Sigmoid colon (tissue), 7 donors: ENCODE data around the gene C16orf96. TPM values are rescaled to one million over a fixed set of nuclear protein-coding genes. Genes with fewer than 3 reads are reported as not detected.
A peak's percentile ranks its signal among the peaks of the same experiment; 100 is the strongest.

ENCODE experiments used
- DNase-seq: peaks from one replicate; pipeline ENCODE4 v3.0.0-alpha.2; 2019
- H3K27ac ChIP-seq, 4 donors: fragments of 200-600 bp; sonication (generic); one replicate each; pipeline ENCODE4 v1.5.1; 2016 to 2019; ENCODE audit warnings: mild to moderate bottlenecking in 1 of 4
- H3K27me3 ChIP-seq, 3 donors: fragments of 200-600 bp; sonication (generic); one replicate each; pipeline ENCODE4 v1.5.1; 2019; ENCODE audit warnings: mild to moderate bottlenecking in 1 of 3
- H3K36me3 ChIP-seq, 4 donors: fragments of 200-600 bp; sonication (generic); one replicate each; pipeline ENCODE4 v1.5.1; 2016 to 2019
- H3K4me1 ChIP-seq, 4 donors: fragments of 200-600 bp; sonication (generic); one replicate each; pipeline ENCODE4 v1.5.1; 2017 to 2019
- H3K4me3 ChIP-seq, 4 donors: fragments of 200-600 bp; sonication (generic); one replicate each; pipeline ENCODE4 v1.5.1; 2017 to 2019; ENCODE audit warnings: mild to moderate bottlenecking in 2 of 4, moderate library complexity in 1 of 4
- H3K9me3 ChIP-seq, 4 donors: fragments of 200-600 bp in 3 of 4; sonication (generic) in 3 of 4; one replicate each; pipeline versions ENCODE4 v1.5.1 to v1.6.1; 2013 to 2019
- EP300 ChIP-seq, 4 donors: sonication (generic); formaldehyde crosslinking; IDR thresholded peaks; one replicate each; pipeline ENCODE4 v1.6.1; 2017; ENCODE audit warnings: antibody characterized with exemption in 4 of 4
- POLR2A ChIP-seq, 2 donors: fragments of 450-650 bp; IDR thresholded peaks; one replicate each; pipeline ENCODE4 v1.6.1; 2016; ENCODE audit warnings: antibody characterized with exemption in 2 of 2, mild to moderate bottlenecking in 2 of 2, moderate library complexity in 2 of 2
- POLR2AphosphoS5 ChIP-seq, 4 donors: sonication (generic); formaldehyde crosslinking; IDR thresholded peaks; one replicate each; pipeline ENCODE4 v1.6.1; 2017; ENCODE audit warnings: antibody characterized with exemption in 4 of 4
- WGBS, 2 donors: extraction: QIAGEN DNeasy Blood & Tissue Kit; methylation state at CpG; one replicate each; pipeline ENCODE4 v1.1.7; 2013; 5-methylcytosine and 5-hydroxymethylcytosine counted together
- intact Hi-C: fragments of 100-400 bp; cut with DNase I; formaldehyde crosslinking; loops from one replicate; pipeline ENCODE4 v1.15.1; 2023
- polyA plus RNA-seq, 3 donors: library from polyadenylated mRNA; stranded (reverse); fragments of 200-250 nt; gene quantifications; one replicate each; pipeline ENCODE4 v1.2.3, GENCODE V29; 2013
- total RNA-seq, 4 donors: library from RNA; depleted of rRNA; stranded (reverse); fragments of >200 nt; gene quantifications; one replicate each; pipeline ENCODE4 v1.1.0, GENCODE V29; 2016
- TF ChIP-seq, protein P1 (sequence below), 4 experiments: fragments of 450-650 bp in 3 of 4; fragments of 200-600 bp in 1 of 4; IDR thresholded peaks; one replicate each; pipeline ENCODE4 v1.5.1; 2016 to 2019; ENCODE audit warnings: antibody characterized with exemption in 4 of 4, mild to moderate bottlenecking in 3 of 4, moderate library complexity in 2 of 4
- donor health status: healthy with polysubstance abuse.
- donor health status: Bipolar disorder and iron deficiency.
- donor health status: healthy.

Gene C16orf96
- total and polyA plus RNA-seq, 7 donors, result under 0.01 to 0.16 (median 0.09) TPM; not detected in 4

DNA sequence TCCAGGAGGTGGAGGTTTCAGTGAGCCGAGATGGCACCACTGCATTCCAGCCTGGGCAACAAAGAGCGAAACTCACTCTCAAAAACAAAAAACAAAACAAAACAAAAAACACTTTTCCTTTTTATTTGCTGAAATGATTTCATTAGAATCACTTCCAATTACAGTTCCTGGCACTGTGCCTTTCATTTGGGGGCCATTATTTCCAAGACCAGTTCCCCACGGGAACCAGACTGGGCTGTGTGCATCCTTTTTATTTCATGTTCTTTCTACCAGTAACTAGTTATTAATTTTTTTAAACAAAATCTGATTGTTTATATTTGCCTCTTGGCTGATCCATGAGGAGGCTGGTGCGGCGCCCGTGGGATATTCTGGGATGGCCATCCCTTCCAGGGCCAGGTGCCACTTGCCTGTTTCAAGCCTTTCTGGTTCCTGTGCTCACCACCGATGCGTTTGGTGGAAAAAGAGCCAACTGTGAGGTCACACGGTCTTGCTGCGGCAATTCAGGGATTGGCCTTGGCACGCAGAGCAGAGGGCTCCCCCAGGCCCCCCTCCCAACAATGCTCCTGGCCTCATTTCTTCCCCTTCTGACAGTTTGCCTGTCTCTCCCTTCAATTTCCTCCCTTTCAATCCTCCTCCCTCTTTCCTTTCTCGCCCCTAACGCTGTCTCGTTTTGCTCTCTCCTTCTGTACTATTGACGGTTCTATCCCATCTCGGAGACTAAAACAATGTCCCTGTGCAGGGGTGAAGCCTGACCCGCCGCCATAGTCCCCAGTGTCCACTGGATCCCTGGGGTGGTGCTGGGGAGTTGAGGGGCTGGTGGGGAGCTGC is 45.1 kb downstream of the C16orf96 start:
- TF ChIP-seq EP300 (IDR thresholded peaks at IDR 0.05) (no peak), POLR2A (IDR thresholded peaks at IDR 0.05) (no peak), POLR2AphosphoS5 (IDR thresholded peaks at IDR 0.05) (no peak)
- TF ChIP-seq, protein P1, sequence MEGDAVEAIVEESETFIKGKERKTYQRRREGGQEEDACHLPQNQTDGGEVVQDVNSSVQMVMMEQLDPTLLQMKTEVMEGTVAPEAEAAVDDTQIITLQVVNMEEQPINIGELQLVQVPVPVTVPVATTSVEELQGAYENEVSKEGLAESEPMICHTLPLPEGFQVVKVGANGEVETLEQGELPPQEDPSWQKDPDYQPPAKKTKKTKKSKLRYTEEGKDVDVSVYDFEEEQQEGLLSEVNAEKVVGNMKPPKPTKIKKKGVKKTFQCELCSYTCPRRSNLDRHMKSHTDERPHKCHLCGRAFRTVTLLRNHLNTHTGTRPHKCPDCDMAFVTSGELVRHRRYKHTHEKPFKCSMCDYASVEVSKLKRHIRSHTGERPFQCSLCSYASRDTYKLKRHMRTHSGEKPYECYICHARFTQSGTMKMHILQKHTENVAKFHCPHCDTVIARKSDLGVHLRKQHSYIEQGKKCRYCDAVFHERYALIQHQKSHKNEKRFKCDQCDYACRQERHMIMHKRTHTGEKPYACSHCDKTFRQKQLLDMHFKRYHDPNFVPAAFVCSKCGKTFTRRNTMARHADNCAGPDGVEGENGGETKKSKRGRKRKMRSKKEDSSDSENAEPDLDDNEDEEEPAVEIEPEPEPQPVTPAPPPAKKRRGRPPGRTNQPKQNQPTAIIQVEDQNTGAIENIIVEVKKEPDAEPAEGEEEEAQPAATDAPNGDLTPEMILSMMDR (IDR thresholded peaks at IDR 0.05), result no peak
- peaks cover 0 to 21% (median 0%) of the 10 kb centered on the region in 3 donors for H3K27me3 ChIP-seq
- H3K9me3 ChIP-seq, result no peaks in the 10 kb centered on the region
- DNase-seq, result peak; percentile 86
- H3K36me3 ChIP-seq, result no peaks in the 10 kb centered on the region
- no peak overlapping the region for H3K4me3 ChIP-seq
- intact Hi-C loops, result no loop called here
- peaks cover 0 to 34% (median 16%) of the 10 kb centered on the region in 4 donors for H3K4me1 ChIP-seq
- WGBS, 2 donors, result 23 to 42% methylated on average over 18 of the region's 18 CpGs
- H3K27ac ChIP-seq, result no peak overlapping the region

DNA sequence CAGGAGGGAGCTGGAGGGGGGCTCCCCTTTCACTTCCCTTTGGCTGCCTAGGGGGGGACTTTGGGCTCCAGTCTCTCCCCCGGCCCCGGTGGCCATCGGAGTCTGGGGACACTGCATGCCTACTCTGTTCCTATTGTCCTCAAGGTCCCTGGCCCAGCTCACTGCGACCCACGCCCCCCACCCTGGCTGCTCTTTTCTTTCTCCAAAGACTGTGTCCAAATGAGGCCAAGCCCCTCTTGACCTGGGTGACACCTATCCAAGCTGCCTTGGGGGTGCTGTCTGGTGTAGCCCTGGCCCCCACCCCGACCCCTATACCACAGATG is 45.7 kb downstream of the C16orf96 start:
- Histone ChIP-seq H3K4me3 (no peak overlapping the region), H3K27me3 (peaks cover 0 to 21% (median 0%) of the 10 kb centered on the region in 3 donors), H3K4me1 (peaks cover 0 to 34% (median 16%) of the 10 kb centered on the region in 4 donors), H3K36me3 (no peaks in the 10 kb centered on the region), H3K27ac (no peak overlapping the region), H3K9me3 (no peaks in the 10 kb centered on the region)
- WGBS, 2 donors, result 71 to 80% methylated on average over 6 of the region's 6 CpGs
- TF ChIP-seq EP300 (IDR thresholded peaks at IDR 0.05) (no peak), POLR2A (IDR thresholded peaks at IDR 0.05) (no peak), POLR2AphosphoS5 (IDR thresholded peaks at IDR 0.05) (no peak)
- TF ChIP-seq, protein P1 (IDR thresholded peaks at IDR 0.05), result no peak
- intact Hi-C loops, result no loop called here
- no peak for DNase-seq

DNA sequence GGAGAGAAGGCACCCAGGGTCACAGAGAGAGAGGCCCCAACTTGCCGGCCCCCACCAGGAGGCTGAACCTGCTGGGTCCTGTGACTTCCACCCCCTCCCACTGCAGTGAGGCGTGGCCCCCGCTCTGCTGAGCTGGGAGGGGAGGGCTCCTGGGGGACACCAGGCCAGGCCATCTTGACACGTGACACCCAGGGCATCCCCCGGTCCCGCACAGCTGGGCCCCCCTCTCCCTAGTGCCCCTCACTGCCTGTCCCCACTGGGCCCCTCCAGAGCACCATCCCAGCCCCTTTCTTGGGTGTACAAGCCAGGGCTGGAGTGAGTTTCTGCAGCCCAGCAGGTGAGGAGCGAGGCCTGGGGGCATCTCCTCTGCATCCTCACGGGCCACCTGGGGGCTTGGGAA is 46.2 kb downstream of the C16orf96 start:
- H3K4me1 ChIP-seq, result peaks cover 0 to 34% (median 16%) of the 10 kb centered on the region in 4 donors
- no peak for DNase-seq
- H3K27ac ChIP-seq, result no peak overlapping the region
- 42 to 59% methylated on average over 8 of the region's 8 CpGs for WGBS, 2 donors
- peaks cover 0 to 3% (median 0%) of the 10 kb centered on the region in 4 donors for H3K36me3 ChIP-seq
- TF ChIP-seq, protein P1 (IDR thresholded peaks at IDR 0.05), result no peak
- no peaks in the 10 kb centered on the region for H3K9me3 ChIP-seq
- no peak overlapping the region for H3K4me3 ChIP-seq
- H3K27me3 ChIP-seq, result peaks cover 0 to 21% (median 0%) of the 10 kb centered on the region in 3 donors
- intact Hi-C loops, result no loop called here

DNA sequence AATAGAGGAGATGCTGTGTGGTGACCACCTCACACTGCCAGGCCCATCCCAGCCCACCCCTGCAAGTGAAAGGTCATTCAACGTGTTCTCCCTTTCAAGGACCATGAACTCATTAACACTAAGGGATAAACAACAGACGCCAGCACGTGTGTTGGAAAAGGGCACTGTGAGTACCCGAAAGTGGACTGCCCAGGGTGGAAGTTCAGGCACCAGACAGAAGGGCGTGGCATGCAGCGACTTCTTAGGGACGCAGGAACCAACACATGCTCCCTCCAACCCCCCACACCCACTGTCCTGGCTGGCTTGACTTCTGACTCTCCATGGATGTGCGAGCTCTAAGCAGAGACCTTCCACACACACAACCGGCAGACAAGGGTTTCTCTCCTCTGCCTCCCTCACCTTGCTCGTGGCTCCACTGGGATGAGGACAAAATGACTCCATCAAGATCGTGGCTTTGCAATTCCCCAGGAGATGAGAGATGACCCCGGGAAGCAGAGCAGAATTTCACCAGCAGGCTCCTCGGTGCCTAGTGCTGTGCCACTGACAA is 47.6 kb downstream of the C16orf96 start:
- no peak overlapping the region for H3K27ac ChIP-seq
- no peaks in the 10 kb centered on the region for H3K9me3 ChIP-seq
- H3K4me3 ChIP-seq, result no peak overlapping the region
- DNase-seq, result no peak
- peaks cover 0 to 34% (median 16%) of the 10 kb centered on the region in 4 donors for H3K4me1 ChIP-seq
- 29 to 69% methylated on average over 13 of the region's 13 CpGs for WGBS, 2 donors
- peaks cover 3 to 17% (median 6%) of the 10 kb centered on the region in 4 donors for H3K36me3 ChIP-seq
- TF ChIP-seq, protein P1 (IDR thresholded peaks at IDR 0.05), result no peak
- TF ChIP-seq POLR2AphosphoS5 (IDR thresholded peaks at IDR 0.05), result peak in 1 of 4 donors; percentile 9
- intact Hi-C loops, result no loop called here
- H3K27me3 ChIP-seq, result peaks cover 0 to 18% (median 0%) of the 10 kb centered on the region in 3 donors
